ENCODE data around the gene OR5L1. TPM values are rescaled to one million over a fixed set of nuclear protein-coding genes. Genes with fewer than 3 reads are reported as not detected.

The OR5L1 gene
- total and polyA plus RNA-seq, 8 donors: 0.37 TPM; not detected in 7

DNA sequence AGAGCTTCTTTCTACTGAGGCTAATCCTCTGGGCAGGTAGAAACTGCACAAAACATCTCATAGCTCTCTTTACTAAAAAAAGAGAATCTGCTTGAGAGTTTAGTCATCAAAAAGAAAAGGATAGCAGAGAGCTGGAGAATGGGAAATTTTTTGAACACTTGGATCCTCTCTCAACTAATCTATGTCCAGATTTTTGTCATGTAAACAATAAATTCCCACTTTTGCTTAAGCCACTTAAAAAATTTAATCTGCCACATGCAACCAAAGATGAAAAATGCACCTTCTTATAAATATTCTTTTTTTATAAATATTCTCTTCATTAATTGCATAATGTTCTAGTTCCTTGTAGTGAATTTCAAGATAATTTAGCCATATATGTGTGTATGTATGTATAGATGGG, 37.9 kb downstream of the OR5L1 start:
- intact Hi-C loops (cut with DNase I; ENCODE audit: low total_unique reads): no loop called here
- TF ChIP-seq EP300 (IDR thresholded peaks at IDR 0.05) (no peak), POLR2A (IDR thresholded peaks at IDR 0.05) (no peak), CTCF (IDR thresholded peaks at IDR 0.05) (no peak), POLR2AphosphoS5 (IDR thresholded peaks at IDR 0.05) (no peak)

DNA sequence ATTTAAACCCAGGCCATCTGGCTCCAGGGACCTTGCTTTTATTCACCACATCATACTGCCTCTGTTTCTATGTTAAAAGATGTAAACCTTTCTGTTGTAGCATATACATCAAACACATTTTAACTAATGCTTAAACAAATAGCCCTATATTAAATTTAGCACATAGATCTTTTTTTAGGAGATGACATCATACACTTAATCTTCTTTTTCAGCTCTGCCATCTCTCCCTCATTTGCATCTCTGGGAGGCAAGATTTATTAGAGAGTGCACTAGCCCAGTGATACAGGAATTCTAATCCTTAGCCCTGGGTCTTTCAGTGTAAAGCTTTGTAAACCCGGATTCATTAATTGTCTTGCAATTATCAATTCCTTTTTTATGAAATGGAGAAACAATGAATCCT, 41.0 kb downstream of the OR5L1 start:
- H3K9me3 ChIP-seq: no peaks in the 10 kb centered on the region
- H3K27me3 ChIP-seq: no peaks in the 10 kb centered on the region
- H3K4me3 ChIP-seq: no peak overlapping the region
- DNase-seq: no peak
- H3K27ac ChIP-seq: no peak overlapping the region
- H3K36me3 ChIP-seq: no peaks in the 10 kb centered on the region
- TF ChIP-seq EP300 (IDR thresholded peaks at IDR 0.05) (no peak), POLR2A (IDR thresholded peaks at IDR 0.05) (no peak), CTCF (IDR thresholded peaks at IDR 0.05) (no peak), POLR2AphosphoS5 (IDR thresholded peaks at IDR 0.05) (no peak)
- no peaks in the 10 kb centered on the region for H3K4me1 ChIP-seq
- intact Hi-C loops (cut with DNase I; ENCODE audit: low total_unique reads): no loop called here
- WGBS, 5 donors: 78 to 93% (median 86%) methylated on average over 1 of the region's 1 CpG

More for the DNA sequence above, 37.9 kb downstream of the OR5L1 start:
- Histone ChIP-seq H3K4me3 (no peak overlapping the region), H3K27ac (no peak overlapping the region), H3K27me3 (no peaks in the 10 kb centered on the region), H3K36me3 (no peaks in the 10 kb centered on the region), H3K4me1 (no peaks in the 10 kb centered on the region), H3K9me3 (peaks cover 0 to 6% (median 0%) of the 10 kb centered on the region in 4 donors)
- no peak for DNase-seq

GRCh38 chr11:55854704-55855103, 43.5 kb downstream of the OR5L1 start:
- 13 to 22% (median 20%) methylated on average over 1 of the region's 1 CpG for WGBS, 5 donors
- Histone ChIP-seq H3K27me3 (no peaks in the 10 kb centered on the region), H3K4me3 (no peak overlapping the region), H3K4me1 (no peaks in the 10 kb centered on the region), H3K36me3 (no peaks in the 10 kb centered on the region), H3K27ac (no peak overlapping the region), H3K9me3 (no peaks in the 10 kb centered on the region)
- no peak for DNase-seq
- intact Hi-C loops (cut with DNase I; ENCODE audit: low total_unique reads): no loop called here
- TF ChIP-seq EP300 (IDR thresholded peaks at IDR 0.05) (no peak), CTCF (IDR thresholded peaks at IDR 0.05) (no peak), POLR2AphosphoS5 (IDR thresholded peaks at IDR 0.05) (no peak), POLR2A (IDR thresholded peaks at IDR 0.05) (no peak)

Other genes starting within 250 kb of the OR5L1 start
- not detected for gene OR4C16, start 239.2 kb upstream of the OR5L1 start, total RNA-seq
- not detected for gene OR4C16, start 239.2 kb upstream of the OR5L1 start, polyA plus RNA-seq
- gene OR4C11, start 203.7 kb upstream of the OR5L1 start, total RNA-seq: not detected
- not detected for gene OR4C11, start 203.7 kb upstream of the OR5L1 start, polyA plus RNA-seq
- gene OR4P4, start 176.3 kb upstream of the OR5L1 start, total RNA-seq: not detected
- not detected for gene OR4P4, start 176.3 kb upstream of the OR5L1 start, polyA plus RNA-seq
- gene OR4S2, start 163.0 kb upstream of the OR5L1 start, total RNA-seq: not detected
- not detected for gene OR4S2, start 163.0 kb upstream of the OR5L1 start, polyA plus RNA-seq
- not detected for gene OR4C6, start 149.2 kb upstream of the OR5L1 start, total RNA-seq
- not detected for gene OR4C6, start 149.2 kb upstream of the OR5L1 start, polyA plus RNA-seq
- gene OR5D13, start 37.9 kb upstream of the OR5L1 start, total RNA-seq: under 1 TPM in 1 of 5 donors, not detected in 4; 0.73 TPM
- gene OR5D13, start 37.9 kb upstream of the OR5L1 start, polyA plus RNA-seq: not detected
- not detected for gene OR5D14, start 15.8 kb upstream of the OR5L1 start, total RNA-seq
- not detected for gene OR5D14, start 15.8 kb upstream of the OR5L1 start, polyA plus RNA-seq
- not detected for gene OR5D18, start 8.3 kb downstream of the OR5L1 start, total RNA-seq
- gene OR5D18, start 8.3 kb downstream of the OR5L1 start, polyA plus RNA-seq: not detected
- not detected for gene OR5L2, start 15.9 kb downstream of the OR5L1 start, total RNA-seq
- gene OR5L2, start 15.9 kb downstream of the OR5L1 start, polyA plus RNA-seq: not detected
- gene OR5D16, start 27.4 kb downstream of the OR5L1 start, total RNA-seq: not detected
- not detected for gene OR5D16, start 27.4 kb downstream of the OR5L1 start, polyA plus RNA-seq
- not detected for gene TRIM51, start 71.9 kb downstream of the OR5L1 start, total RNA-seq
- not detected for gene TRIM51, start 71.9 kb downstream of the OR5L1 start, polyA plus RNA-seq
- not detected for gene OR5W2, start 103.2 kb downstream of the OR5L1 start, total RNA-seq
- not detected for gene OR5W2, start 103.2 kb downstream of the OR5L1 start, polyA plus RNA-seq
- not detected for gene OR5I1, start 125.0 kb downstream of the OR5L1 start, total RNA-seq
- gene OR5I1, start 125.0 kb downstream of the OR5L1 start, polyA plus RNA-seq: not detected
- not detected for gene OR10AG1, start 158.6 kb downstream of the OR5L1 start, total RNA-seq
- gene OR10AG1, start 158.6 kb downstream of the OR5L1 start, polyA plus RNA-seq: not detected
- not detected for gene OR5F1, start 183.3 kb downstream of the OR5L1 start, total RNA-seq
- gene OR5F1, start 183.3 kb downstream of the OR5L1 start, polyA plus RNA-seq: not detected
- gene OR5AS1, start 216.3 kb downstream of the OR5L1 start, total RNA-seq: not detected
- gene OR5AS1, start 216.3 kb downstream of the OR5L1 start, polyA plus RNA-seq: not detected

Data from stomach (tissue), 9 donors.